ENCODE data around the gene BACE2.

DNA sequence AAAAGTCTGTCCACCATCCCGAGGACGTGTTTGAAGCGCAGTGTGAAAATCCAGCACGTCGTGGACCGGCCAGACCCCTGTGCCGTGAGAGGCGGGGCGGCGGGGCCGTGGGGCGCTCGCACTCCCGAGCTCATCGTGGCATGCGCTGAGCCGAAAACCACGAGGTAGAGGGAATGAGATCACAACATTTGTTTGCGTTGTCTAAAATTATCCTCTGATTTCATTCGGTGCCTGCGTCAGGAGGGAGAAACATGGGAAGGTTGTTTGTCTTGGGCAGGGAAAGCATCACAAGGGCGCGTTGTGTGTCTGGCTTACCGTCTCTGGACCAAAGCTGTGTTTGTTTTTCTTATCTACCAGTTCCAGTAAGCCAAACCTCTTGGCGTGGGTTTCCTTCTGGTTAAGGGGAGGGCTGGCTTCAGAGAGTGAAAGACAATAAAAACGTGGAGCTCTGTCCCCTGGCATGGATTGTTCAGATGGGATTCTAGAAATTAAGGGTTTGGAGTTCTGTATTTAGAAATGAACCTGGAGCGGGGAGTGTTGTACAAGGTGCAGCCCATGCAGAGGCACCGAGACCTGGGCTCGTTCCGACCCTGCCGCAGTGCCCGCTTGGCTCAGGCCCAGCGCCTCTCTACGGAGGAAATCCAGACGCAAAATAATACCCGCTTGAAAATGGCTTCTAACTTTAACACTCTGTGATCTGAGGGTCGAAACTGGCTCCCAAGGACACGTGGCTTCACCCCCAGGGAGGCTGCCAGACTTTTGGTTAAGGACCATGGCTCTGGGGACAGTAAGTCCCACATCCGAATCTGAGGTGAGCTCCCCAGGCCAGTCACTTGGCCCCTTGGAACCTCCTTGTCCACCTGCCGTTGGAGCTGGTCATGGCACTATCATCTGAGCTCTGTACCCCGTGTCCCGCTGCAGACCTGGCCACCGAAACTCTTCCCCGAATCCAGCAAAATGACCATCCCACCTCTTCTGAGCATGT lies 79.9 kb downstream of the BACE2 start:
- TF ChIP-seq GATA2 (IDR thresholded peaks at IDR 0.05; ENCODE audit: insufficient read depth, insufficient read length, low read depth, low read length): no peak
- TF ChIP-seq, protein P1, sequence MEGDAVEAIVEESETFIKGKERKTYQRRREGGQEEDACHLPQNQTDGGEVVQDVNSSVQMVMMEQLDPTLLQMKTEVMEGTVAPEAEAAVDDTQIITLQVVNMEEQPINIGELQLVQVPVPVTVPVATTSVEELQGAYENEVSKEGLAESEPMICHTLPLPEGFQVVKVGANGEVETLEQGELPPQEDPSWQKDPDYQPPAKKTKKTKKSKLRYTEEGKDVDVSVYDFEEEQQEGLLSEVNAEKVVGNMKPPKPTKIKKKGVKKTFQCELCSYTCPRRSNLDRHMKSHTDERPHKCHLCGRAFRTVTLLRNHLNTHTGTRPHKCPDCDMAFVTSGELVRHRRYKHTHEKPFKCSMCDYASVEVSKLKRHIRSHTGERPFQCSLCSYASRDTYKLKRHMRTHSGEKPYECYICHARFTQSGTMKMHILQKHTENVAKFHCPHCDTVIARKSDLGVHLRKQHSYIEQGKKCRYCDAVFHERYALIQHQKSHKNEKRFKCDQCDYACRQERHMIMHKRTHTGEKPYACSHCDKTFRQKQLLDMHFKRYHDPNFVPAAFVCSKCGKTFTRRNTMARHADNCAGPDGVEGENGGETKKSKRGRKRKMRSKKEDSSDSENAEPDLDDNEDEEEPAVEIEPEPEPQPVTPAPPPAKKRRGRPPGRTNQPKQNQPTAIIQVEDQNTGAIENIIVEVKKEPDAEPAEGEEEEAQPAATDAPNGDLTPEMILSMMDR (IDR thresholded peaks at IDR 0.05; ENCODE audit: extremely low read depth in 1 of 2, insufficient read depth in 1 of 2, low read depth in 1 of 2, low read length in 2 of 2): no peak
